CMK (cell line): Measurements from ENCODE around the gene LARP4B.

ENCODE experiments used
- DNase-seq: peaks from one replicate; pipeline ENCODE4 v3.0.0-alpha.2; 2010; ENCODE audit warnings: low read depth

LARP4B gene

GRCh38 chr10:767794-768193 is 163.7 kb downstream of the LARP4B start:
- DNase-seq, result no peak

GRCh38 chr10:767211-767610 is 164.3 kb downstream of the LARP4B start:
- no peak for DNase-seq

GRCh38 chr10:761376-761775 is 170.1 kb downstream of the LARP4B start:
- DNase-seq, result no peak

- no peak for DNase-seq
Measured at GRCh38 chr10:760622-761021, 170.9 kb downstream of the LARP4B start.

- DNase-seq, result no peak
Measured at GRCh38 chr10:759898-760477, 171.5 kb downstream of the LARP4B start.
